GM12878 (cell line): Measurements from ENCODE around the gene UBR2. TPM values are rescaled to one million over a fixed set of nuclear protein-coding genes. Genes with fewer than 3 reads are reported as not detected.

Source experiments
- ATAC-seq: fragments of 200-7000 bp; cut with Tn5 transposase; 3 replicates; pipeline ENCODE4 v1.9.1; 2020; ENCODE audit warnings: mild to moderate bottlenecking, moderate library complexity
- BruUV-seq: library from RNA; stranded (reverse); fragments of 400-500 nt; replicated peaks from 2 replicates; lab custom pipeline; 2021; lab: Mats Ljungman, UMichigan
- CTCF ChIA-PET: fragments of 300-600 bp; sonication (Branson Sonifier 250); formaldehyde crosslinking; extraction: SDS; loops from one replicate; lab custom pipeline; 2021; ENCODE audit warnings: inconsistent platforms; lab: Yijun Ruan, JAX
- POLR2A ChIA-PET: fragments of 350-600 bp; formaldehyde crosslinking; extraction: SDS; loops from one replicate; lab custom pipeline; 2021; ENCODE audit warnings: inconsistent platforms; lab: Charles Lee
- RAD21 ChIA-PET: fragments of 300-600 bp; sonication (Branson Sonifier 250); formaldehyde crosslinking; loops from one replicate; lab custom pipeline; 2023; ENCODE audit warnings: antibody characterized with exemption; ENCODE audit not compliant: unreplicated experiment; lab: Charles Lee
- SMC1A ChIA-PET: fragments of 300-600 bp; sonication (Branson Sonifier 250); formaldehyde crosslinking; loops from one replicate; lab custom pipeline; 2023; ENCODE audit not compliant: unreplicated experiment, uncharacterized antibody; lab: Charles Lee
- DNase-seq: peaks from one replicate; pipeline ENCODE4 v3.0.0-alpha.2; 2011; ENCODE audit warnings: low read depth, low spot score
- FAIRE-seq: peaks from 3 replicates; lab custom pipeline; 2011; peaks lifted over from hg19 to GRCh38; lab: Jason Lieb, UNC
- H2AFZ ChIP-seq: 2 replicates; pipeline ENCODE4 v1.6.0; 2011; ENCODE audit warnings: low read depth, low read length, control low read depth; ENCODE audit not compliant: control insufficient read depth
- H3K27ac ChIP-seq: 2 replicates; pipeline ENCODE4 v1.5.1; 2011; ENCODE audit warnings: control low read depth; ENCODE audit not compliant: control insufficient read depth, insufficient read depth
- H3K27me3 ChIP-seq, 2 experiments: replicated peaks in 1 of 2; 2 replicates each; pipeline versions ENCODE4 v1.6.0 to v1.6.1; 2011; ENCODE audit warnings: low read length in 1 of 2; ENCODE audit not compliant: control insufficient read depth in 2 of 2, insufficient read depth in 2 of 2
- H3K36me3 ChIP-seq, 2 experiments: 2 replicates each; pipeline ENCODE4 v1.5.1; 2011; ENCODE audit warnings: low read length in 1 of 2; ENCODE audit not compliant: control insufficient read depth in 2 of 2, insufficient read depth in 2 of 2
- H3K4me1 ChIP-seq: 2 replicates; pipeline ENCODE4 v1.6.1; 2011; ENCODE audit warnings: mild to moderate bottlenecking, low read length, moderate library complexity, mixed read lengths; ENCODE audit not compliant: control insufficient read depth, insufficient read depth
- H3K4me2 ChIP-seq: 2 replicates; pipeline ENCODE4 v1.6.0; 2011; ENCODE audit warnings: control low read depth; ENCODE audit not compliant: control insufficient read depth, insufficient read depth
- H3K4me3 ChIP-seq: fragments of 200-600 bp; sonication (generic); 2 replicates; pipeline ENCODE4 v1.5.1; 2016
- H3K79me2 ChIP-seq: 2 replicates; pipeline ENCODE4 v1.6.0; 2011; ENCODE audit warnings: low read length; ENCODE audit not compliant: control insufficient read depth, insufficient read depth
- H3K9ac ChIP-seq: 2 replicates; pipeline ENCODE4 v1.8.0; 2011; ENCODE audit warnings: low read length, control low read depth, mixed read lengths; ENCODE audit not compliant: control insufficient read depth, insufficient read depth
- H3K9me3 ChIP-seq: replicated peaks from 3 replicates; pipeline ENCODE4 v1.5.1; 2011; ENCODE audit warnings: mild to moderate bottlenecking, low read length; ENCODE audit not compliant: control insufficient read depth, insufficient read depth
- H4K20me1 ChIP-seq: 2 replicates; pipeline ENCODE4 v1.6.0; 2011; ENCODE audit not compliant: control insufficient read depth, insufficient read depth
- ATF7 ChIP-seq: fragments of 450-650 bp; IDR thresholded peaks from 2 replicates; pipeline ENCODE4 v1.6.1; 2016; ENCODE audit warnings: low read depth, mild to moderate bottlenecking
- CHD1 ChIP-seq: IDR thresholded peaks from 2 replicates; pipeline ENCODE4 v1.6.1; 2012; ENCODE audit warnings: low read depth, low read length, improper control_type of control experiment
- HDGF ChIP-seq: fragments of 450-650 bp; IDR thresholded peaks from 2 replicates; pipeline ENCODE4 v1.6.1; 2016; ENCODE audit warnings: antibody characterized with exemption
- MXI1 ChIP-seq: fragments of 150-350 bp; IDR thresholded peaks from 2 replicates; pipeline ENCODE4 v1.6.1; 2011; ENCODE audit warnings: low read depth, mild to moderate bottlenecking, inconsistent platforms, low read length, improper control_type of control experiment
- NR2C2 ChIP-seq: IDR thresholded peaks from 2 replicates; pipeline ENCODE4 v1.6.1; 2011; ENCODE audit warnings: borderline replicate concordance, low read depth; ENCODE audit not compliant: control insufficient read depth, insufficient read length
- PAX5 ChIP-seq: IDR thresholded peaks from 2 replicates; pipeline ENCODE4 v1.6.1; 2011; ENCODE audit warnings: low read depth, low read length, borderline replicate concordance
- POU2F2 ChIP-seq: IDR thresholded peaks from 3 replicates; pipeline ENCODE4 v1.6.1; 2011; ENCODE audit warnings: low read depth, mild to moderate bottlenecking, low read length, borderline replicate concordance
- RB1 ChIP-seq: fragments of 450-650 bp; formaldehyde crosslinking; IDR thresholded peaks from 2 replicates; pipeline ENCODE4 v1.6.1; 2017; ENCODE audit warnings: mild to moderate bottlenecking, borderline replicate concordance
- ZNF24 ChIP-seq: fragments of 450-650 bp; IDR thresholded peaks from 2 replicates; pipeline ENCODE4 v1.6.1; 2017; ENCODE audit warnings: antibody characterized with exemption, mild to moderate bottlenecking
- ZNF384 ChIP-seq: IDR thresholded peaks from 2 replicates; pipeline ENCODE4 v1.6.1; 2012; ENCODE audit warnings: low read depth, mild to moderate bottlenecking, low read length, improper control_type of control experiment, borderline replicate concordance
- ZSCAN29 ChIP-seq: fragments of 450-650 bp; IDR thresholded peaks from 2 replicates; pipeline ENCODE4 v1.6.1; 2017; ENCODE audit warnings: mild to moderate bottlenecking, moderate library complexity
- WGBS: methylation state at CpG from one replicate; pipeline ENCODE4 v1.1.6; 2016; ENCODE audit warnings: low lambda C conversion rate; ENCODE audit not compliant: insufficient replicate concordance, insufficient coverage; ENCODE audit errors: missing lambda C conversion rate; 5-methylcytosine and 5-hydroxymethylcytosine counted together
- in situ Hi-C: fragments of 300-500 bp; cut with MboI; formaldehyde crosslinking; loops from 9 replicates; pipeline ENCODE4 v1.14.3; 2018; ENCODE audit warnings: mixed read lengths
- intact Hi-C: fragments of 100-400 bp; cut with micrococcal nuclease; formaldehyde crosslinking; loops from one replicate; pipeline ENCODE4 v1.14.2; 2022; ENCODE audit not compliant: unreplicated experiment
- polyA plus RNA-seq, 11 experiments: library from polyadenylated mRNA; depleted of rRNA in 4 of 11; unstranded in 6 of 11; stranded (reverse) in 5 of 11; fragments of >200 nt; fragmentation: Nextera tagmentation in 4 of 11; fragmentation: Illumina TruSeq in 1 of 11; extraction: Ambion mirVana in 4 of 11; extraction: Trizol in 1 of 11; gene quantifications; 1 replicate in 1 of 11; 2 replicates in 10 of 11; pipeline versions ENCODE4 v1.2.1 to v1.2.3, GENCODE V29; 2011 to 2016; ENCODE audit warnings: inconsistent platforms in 2 of 11, missing spikeins in 2 of 11, low read depth in 1 of 11
- total RNA-seq, 4 experiments: library from RNA; depleted of rRNA in 3 of 4; stranded (reverse); fragments of >200 nt in 3 of 4; fragmentation: Illumina TruSeq in 1 of 4; extraction: Trizol in 1 of 4; gene quantifications; 2 replicates each; pipeline versions ENCODE4 v1.2.1 to v1.2.3, GENCODE V29; 2013 to 2021

UBR2 gene
- total and polyA plus RNA-seq, 10 of the 15 experiments (the other 5 are each of a cell fraction or from before 2014, with no cell fraction given) = 2.3 to 18.4 (median 9.6) TPM

DNA sequence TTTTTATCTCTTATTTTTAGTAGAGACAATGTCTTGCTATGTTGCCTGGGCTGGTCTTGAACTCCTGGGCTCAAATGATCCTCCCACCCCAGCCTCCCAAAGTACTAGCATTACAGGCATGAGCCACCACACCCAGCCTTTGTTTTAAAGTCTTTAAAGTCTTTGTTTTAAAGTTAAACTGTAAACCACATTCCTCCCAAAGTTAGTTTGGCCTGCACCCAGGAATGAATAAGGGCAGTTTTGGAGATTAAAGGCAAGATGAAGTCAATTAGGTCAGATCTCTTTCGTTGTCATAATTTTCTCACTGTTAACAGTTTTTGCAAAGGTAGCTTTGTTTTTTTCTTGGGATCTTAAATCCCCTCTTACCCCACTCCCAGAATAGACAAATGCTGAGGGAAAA is 63.8 kb downstream of the UBR2 start:
- SMC1A ChIA-PET = interaction anchor here (0.7 to 1.2 kb wide), 3 partner anchors 38 to 233 kb away, joined by 3 to 4 read pairs (median 3); no protein-coding TSS in a partner anchor
- Histone ChIP-seq H3K27ac (no peak overlapping the region), H3K9me3 (no peaks in the 10 kb centered on the region), H3K9ac (no peak overlapping the region), H3K4me1 (peaks cover 4% of the 10 kb centered on the region; the same call in 1 of the 2 replicates), H3K27me3 (no peaks in the 10 kb centered on the region), H3K79me2 (no peaks in the 10 kb centered on the region), H2AFZ (no peak overlapping the region), H3K4me3 (no peak overlapping the region), H4K20me1 (no peaks in the 10 kb centered on the region), H3K4me2 (no peak overlapping the region), H3K36me3 (peaks cover 0 to 8% of the 10 kb centered on the region in 2 experiments; a peak in 1 of 4 replicates)
- CTCF ChIA-PET = interaction anchor here (1.0 kb wide), 1 partner anchor 19 kb away, joined by 3 read pairs; no protein-coding TSS in a partner anchor
- BruUV-seq = no TSS peak
- ATAC-seq = no peak
- intact Hi-C loops = no loop called here
- 96% methylated on average over 1 of the region's 1 CpG for WGBS
- no peak for TF ChIP-seq RB1
- no peak for TF ChIP-seq ZSCAN29
- TF ChIP-seq ZNF24 = no peak
- TF ChIP-seq ATF7 = no peak
- no peak for TF ChIP-seq PAX5
- TF ChIP-seq CHD1 = no peak
- no peak for FAIRE-seq
- POLR2A ChIA-PET = no interaction called here
- RAD21 ChIA-PET = interaction anchor here (0.9 to 1.4 kb wide), 2 partner anchors 9 to 16 kb away, joined by 3 read pairs; no protein-coding TSS in a partner anchor
- no peak for DNase-seq
- in situ Hi-C loops = no loop called here

DNA sequence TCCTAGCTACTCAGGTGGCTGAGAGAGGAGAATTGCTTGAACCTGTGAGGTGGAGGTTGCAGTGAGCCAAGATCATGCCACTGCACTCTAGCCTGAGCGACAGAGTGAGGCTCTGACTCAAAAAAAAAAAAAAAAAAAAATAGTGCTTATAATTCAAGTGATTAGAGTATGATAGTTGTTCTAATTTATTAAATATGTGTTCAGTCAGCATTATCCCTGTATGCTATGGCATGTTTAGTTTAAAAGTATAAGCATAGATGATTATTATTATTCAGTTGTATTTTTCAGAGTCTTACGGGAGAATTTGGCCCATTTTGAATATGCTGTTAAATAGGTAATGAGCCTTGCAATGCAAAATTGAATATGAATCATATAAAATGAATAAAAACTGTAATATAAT is 64.8 kb downstream of the UBR2 start:
- no peak overlapping the region for H3K27ac ChIP-seq
- no peaks in the 10 kb centered on the region for H3K9me3 ChIP-seq
- no peak overlapping the region for H3K9ac ChIP-seq
- POLR2A ChIA-PET = no interaction called here
- H4K20me1 ChIP-seq = no peaks in the 10 kb centered on the region
- intact Hi-C loops = no loop called here
- peaks cover 3 to 11% of the 10 kb centered on the region in 2 experiments; a peak in 3 of 4 replicates for H3K36me3 ChIP-seq
- SMC1A ChIA-PET = interaction anchor here (1.2 kb wide), 1 partner anchor 98 kb away, joined by 4 read pairs; no protein-coding TSS in a partner anchor
- no peak overlapping the region for H2AFZ ChIP-seq
- H3K4me3 ChIP-seq = no peak overlapping the region
- BruUV-seq = no TSS peak
- WGBS = 100% methylated on average over 1 of the region's 2 CpGs
- ATAC-seq (no peak), FAIRE-seq (no peak), DNase-seq (no peak)
- H3K27me3 ChIP-seq = no peaks in the 10 kb centered on the region
- H3K79me2 ChIP-seq = no peaks in the 10 kb centered on the region
- CTCF ChIA-PET = interaction anchor here (0.6 kb wide), 1 partner anchor 10 kb away, joined by 3 read pairs; no protein-coding TSS in a partner anchor
- in situ Hi-C loops = no loop called here
- RAD21 ChIA-PET = interaction anchor here (0.9 to 2.0 kb wide), 3 partner anchors 10 to 62 kb away, joined by 3 to 5 read pairs (median 3); no protein-coding TSS in a partner anchor
- H3K4me2 ChIP-seq = no peak overlapping the region
- peaks cover 4% of the 10 kb centered on the region; the same call in 1 of the 2 replicates for H3K4me1 ChIP-seq
- TF ChIP-seq POU2F2 = no peak
- no peak for TF ChIP-seq ZNF384
- TF ChIP-seq NR2C2 = no peak
- TF ChIP-seq HDGF = no peak
- TF ChIP-seq MXI1 = no peak
